H1 (cell line): Measurements from ENCODE around the gene NIPAL3.

Experiments
- CTCF ChIP-seq, 3 experiments: IDR thresholded peaks; 1 replicate in 2 of 3; 2 replicates in 1 of 3; pipeline versions ENCODE4 v1.5.1 to v1.6.1; 2011; ENCODE audit warnings: low read length in 3 of 3, mild to moderate bottlenecking in 3 of 3, inconsistent platforms in 2 of 3, low read depth in 1 of 3, moderate library complexity in 1 of 3; ENCODE audit not compliant: insufficient read depth in 1 of 3; ENCODE audit errors: control extremely low read depth in 1 of 3
- GABPA ChIP-seq: IDR thresholded peaks from 2 replicates; pipeline ENCODE4 v1.6.1; 2011; ENCODE audit warnings: mild to moderate bottlenecking, low read length, moderate library complexity, borderline replicate concordance; ENCODE audit not compliant: insufficient read depth
- POLR2AphosphoS5 ChIP-seq: IDR thresholded peaks from 2 replicates; pipeline ENCODE4 v1.6.1; 2011; ENCODE audit warnings: low read depth, low read length
- TAF7 ChIP-seq: optimal IDR thresholded peaks from 2 replicates; pipeline ENCODE3; 2011; ENCODE audit warnings: low read depth, mild to moderate bottlenecking, inconsistent platforms, low read length, moderate library complexity, borderline replicate concordance
- USF2 ChIP-seq: IDR thresholded peaks from 2 replicates; pipeline ENCODE4 v1.6.1; 2011; ENCODE audit warnings: low read length, improper control_type of control experiment

GRCh38 chr1:24373044-24373443 lies 42.6 kb upstream of the NIPAL3 start:
- TF ChIP-seq TAF7 (no peak), CTCF (IDR thresholded peaks at IDR 0.05; ENCODE audit: control extremely low read depth in 1 of 3, insufficient read depth in 1 of 3, low read depth in 1 of 3, low read length in 3 of 3) (no peak), POLR2AphosphoS5 (no peak), GABPA (no peak), USF2 (no peak)
